Upper lobe of left lung (tissue), 4 donors: ENCODE measurements around the gene CAMK2G.

ENCODE experiments used
- EP300 ChIP-seq, 4 donors: sonication (generic); formaldehyde crosslinking; IDR thresholded peaks; one replicate each; pipeline ENCODE4 v1.5.1; 2017; ENCODE audit warnings: antibody characterized with exemption in 4 of 4, control low read depth in 2 of 4
- POLR2A ChIP-seq, 4 donors: fragments of 450-650 bp; IDR thresholded peaks; one replicate each; pipeline ENCODE4 v1.5.1; 2016 to 2017; ENCODE audit warnings: antibody characterized with exemption in 4 of 4, mild to moderate bottlenecking in 2 of 4
- TF ChIP-seq, protein P1 (sequence below), 6 experiments: fragments of 450-650 bp in 4 of 6; fragments of 200-600 bp in 2 of 6; sonication (generic) in 2 of 6; IDR thresholded peaks; one replicate each; pipeline ENCODE4 v1.5.1; 2016 to 2019; ENCODE audit warnings: antibody characterized with exemption in 6 of 6

DNA sequence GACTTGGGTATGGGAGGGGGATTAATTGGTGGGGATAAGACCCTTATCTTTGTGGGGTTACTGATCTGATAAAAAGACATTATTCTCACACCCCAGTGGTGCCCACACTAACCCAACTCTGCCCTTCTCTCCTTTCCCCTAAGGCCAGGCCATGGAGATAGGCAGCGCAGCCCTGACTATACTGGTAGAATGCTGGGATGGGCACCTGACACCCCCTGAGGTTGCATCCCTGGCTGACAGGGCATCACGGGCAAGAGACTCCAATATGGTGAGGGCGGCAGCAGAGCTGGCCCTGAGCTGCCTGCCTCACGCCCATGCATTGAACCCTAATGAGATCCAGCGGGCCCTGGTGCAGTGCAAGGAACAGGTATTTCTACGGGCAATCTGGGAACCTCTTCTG is 76.3 kb downstream of the CAMK2G start:
- TF ChIP-seq, protein P1, sequence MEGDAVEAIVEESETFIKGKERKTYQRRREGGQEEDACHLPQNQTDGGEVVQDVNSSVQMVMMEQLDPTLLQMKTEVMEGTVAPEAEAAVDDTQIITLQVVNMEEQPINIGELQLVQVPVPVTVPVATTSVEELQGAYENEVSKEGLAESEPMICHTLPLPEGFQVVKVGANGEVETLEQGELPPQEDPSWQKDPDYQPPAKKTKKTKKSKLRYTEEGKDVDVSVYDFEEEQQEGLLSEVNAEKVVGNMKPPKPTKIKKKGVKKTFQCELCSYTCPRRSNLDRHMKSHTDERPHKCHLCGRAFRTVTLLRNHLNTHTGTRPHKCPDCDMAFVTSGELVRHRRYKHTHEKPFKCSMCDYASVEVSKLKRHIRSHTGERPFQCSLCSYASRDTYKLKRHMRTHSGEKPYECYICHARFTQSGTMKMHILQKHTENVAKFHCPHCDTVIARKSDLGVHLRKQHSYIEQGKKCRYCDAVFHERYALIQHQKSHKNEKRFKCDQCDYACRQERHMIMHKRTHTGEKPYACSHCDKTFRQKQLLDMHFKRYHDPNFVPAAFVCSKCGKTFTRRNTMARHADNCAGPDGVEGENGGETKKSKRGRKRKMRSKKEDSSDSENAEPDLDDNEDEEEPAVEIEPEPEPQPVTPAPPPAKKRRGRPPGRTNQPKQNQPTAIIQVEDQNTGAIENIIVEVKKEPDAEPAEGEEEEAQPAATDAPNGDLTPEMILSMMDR (IDR thresholded peaks at IDR 0.05), result no peak
- TF ChIP-seq POLR2A (IDR thresholded peaks at IDR 0.05) (no peak), EP300 (IDR thresholded peaks at IDR 0.05) (no peak)
